ENCODE measurements around the gene POLD2.
"Not testable (repeated sequence)": the region's sequence is repeated elsewhere in the genome, so short reads cannot be mapped to it uniquely, and the experiment has no call there.

POLD2 gene

GRCh38 chr7:44123190-44124003 lies at the start of gene POLD2:
POLD2 (minus strand) TSS chr7:44123548; CDS start chr7:44122053, 1,495 bp downstream.
- DNase-seq (ENCODE audit: low read depth): peak; percentile 67

GRCh38 chr7:44172803-44173424 lies 49.6 kb upstream of the POLD2 start:
- no peak for DNase-seq (ENCODE audit: low read depth)

- no peak for DNase-seq (ENCODE audit: low read depth)
Measured at GRCh38 chr7:44172352-44172751, 49.0 kb upstream of the POLD2 start.

- not testable (repeated sequence) for DNase-seq (ENCODE audit: low read depth)
Measured at GRCh38 chr7:44171901-44172300, 48.6 kb upstream of the POLD2 start.

GRCh38 chr7:44167920-44168319 lies 44.6 kb upstream of the POLD2 start:
- no peak for DNase-seq (ENCODE audit: low read depth)

- DNase-seq (ENCODE audit: low read depth): peak; percentile 83
Measured at GRCh38 chr7:44163591-44163990, 40.2 kb upstream of the POLD2 start.

GRCh38 chr7:44162785-44163395 lies 39.5 kb upstream of the POLD2 start:
- DNase-seq (ENCODE audit: low read depth): no peak

GRCh38 chr7:44162179-44162578 lies 38.8 kb upstream of the POLD2 start:
- no peak for DNase-seq (ENCODE audit: low read depth)

GRCh38 chr7:44161371-44161770 lies 38.0 kb upstream of the POLD2 start:
- no peak for DNase-seq (ENCODE audit: low read depth)

- DNase-seq (ENCODE audit: low read depth): no peak
Measured at GRCh38 chr7:44159824-44160630, 36.7 kb upstream of the POLD2 start.

GRCh38 chr7:44158873-44159631 lies 35.7 kb upstream of the POLD2 start:
- DNase-seq (ENCODE audit: low read depth): no peak

GRCh38 chr7:44158096-44158872 lies 34.9 kb upstream of the POLD2 start:
- no peak for DNase-seq (ENCODE audit: low read depth)

GRCh38 chr7:44157116-44158080 lies 34.0 kb upstream of the POLD2 start:
- no peak for DNase-seq (ENCODE audit: low read depth)

- no peak for DNase-seq (ENCODE audit: low read depth)
Measured at GRCh38 chr7:44156453-44157010, 33.2 kb upstream of the POLD2 start.

GRCh38 chr7:44155191-44156185 lies 32.1 kb upstream of the POLD2 start:
- DNase-seq (ENCODE audit: low read depth): no peak

- DNase-seq (ENCODE audit: low read depth): no peak
Measured at GRCh38 chr7:44154703-44155102, 31.4 kb upstream of the POLD2 start.

GRCh38 chr7:44153948-44154335 lies 30.6 kb upstream of the POLD2 start:
- DNase-seq (ENCODE audit: low read depth): no peak
